Thyroid gland (tissue), 4 donors: ENCODE measurements around the gene ATF3.

ENCODE experiments used
- CTCF ChIP-seq, 6 experiments: fragments of 200-600 bp in 3 of 6; fragments of 450-650 bp in 3 of 6; sonication (generic) in 3 of 6; IDR thresholded peaks; one replicate each; pipeline ENCODE4 v1.5.1; 2016 to 2019; ENCODE audit warnings: antibody characterized with exemption in 6 of 6, mild to moderate bottlenecking in 2 of 6, inconsistent platforms in 1 of 6, moderate library complexity in 1 of 6
- POLR2A ChIP-seq, 2 donors: fragments of 450-650 bp; IDR thresholded peaks; one replicate each; pipeline ENCODE4 v1.6.1; 2017; ENCODE audit warnings: antibody characterized with exemption in 2 of 2, mild to moderate bottlenecking in 2 of 2, moderate library complexity in 1 of 2

DNA sequence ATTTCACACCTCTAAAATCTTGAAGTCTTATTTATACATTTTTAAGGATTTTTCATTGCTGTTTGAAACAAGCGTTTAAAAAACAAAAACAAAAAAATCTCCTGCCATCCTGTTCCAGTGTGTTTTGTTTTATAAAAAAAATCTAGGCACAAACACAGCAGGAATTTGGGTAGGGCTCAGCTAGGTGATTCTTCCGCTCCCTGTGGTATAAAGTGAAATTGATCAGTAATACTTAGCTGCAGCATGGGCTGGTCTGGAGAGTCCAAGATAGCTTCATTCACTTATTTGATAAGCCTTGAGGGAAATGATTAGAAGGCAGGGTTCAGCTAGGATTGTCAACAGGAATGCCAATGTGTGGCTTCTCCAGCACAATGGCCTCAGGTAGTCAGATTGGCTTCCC lies 25.7 kb downstream of the ATF3 start:
- TF ChIP-seq CTCF (IDR thresholded peaks at IDR 0.05) (no peak), POLR2A (IDR thresholded peaks at IDR 0.05) (no peak)
